Breast epithelium (tissue), 3 donors: ENCODE measurements around the gene ACP5.

ENCODE experiments used
- CTCF ChIP-seq, 3 donors: fragments of 450-650 bp; IDR thresholded peaks; one replicate each; pipeline ENCODE4 v1.5.1; 2016 to 2017; ENCODE audit warnings: antibody characterized with exemption in 3 of 3, mild to moderate bottlenecking in 3 of 3, moderate library complexity in 3 of 3
- POLR2A ChIP-seq: fragments of 450-650 bp; IDR thresholded peaks from one replicate; pipeline ENCODE4 v1.6.1; 2016; ENCODE audit warnings: antibody characterized with exemption, mild to moderate bottlenecking, moderate library complexity

- no peak for TF ChIP-seq CTCF (IDR thresholded peaks at IDR 0.05)
- no peak for TF ChIP-seq POLR2A
Measured at GRCh38 chr19:11611730-11612129, 34.3 kb upstream of the ACP5 start.
